Mammary epithelial cell (primary cell): Measurements from ENCODE around the gene AGAP1.

Experiments
- EZH2 ChIP-seq: IDR thresholded peaks from 2 replicates; pipeline ENCODE4 v1.6.1; 2012; ENCODE audit warnings: low read length, inconsistent platforms, borderline replicate concordance
- TF ChIP-seq, protein P1 (sequence below), 2 donors: IDR thresholded peaks in 1 of 2; conservative IDR thresholded peaks in 1 of 2; 2 replicates each; pipeline ENCODE4 v1.5.1; 2011 to 2012; ENCODE audit warnings: inconsistent platforms in 2 of 2, low read length in 2 of 2, mild to moderate bottlenecking in 2 of 2, control low read depth in 1 of 2, low read depth in 1 of 2; ENCODE audit not compliant: insufficient read depth in 1 of 2; ENCODE audit errors: extremely low read depth in 1 of 2

DNA sequence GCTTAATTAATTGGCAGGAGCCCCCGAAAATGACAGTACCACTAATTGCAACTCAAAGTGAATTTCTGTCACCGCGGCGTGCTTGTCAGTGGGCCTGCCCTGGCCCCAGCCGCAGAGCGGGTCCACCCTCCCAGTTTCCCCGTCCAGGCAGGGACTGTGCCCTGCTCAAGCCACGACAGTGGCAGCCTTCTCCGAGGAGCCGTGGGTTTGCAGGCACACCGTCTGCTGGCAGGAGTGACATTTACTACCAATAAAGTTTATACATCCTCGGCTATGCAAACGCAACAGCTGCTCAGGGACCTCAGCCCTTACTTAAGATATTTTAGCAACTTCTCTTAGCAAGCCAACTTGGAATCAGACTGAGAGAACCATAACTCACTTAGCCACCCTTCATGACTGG lies 561.6 kb downstream of the AGAP1 start:
- TF ChIP-seq, protein P1, sequence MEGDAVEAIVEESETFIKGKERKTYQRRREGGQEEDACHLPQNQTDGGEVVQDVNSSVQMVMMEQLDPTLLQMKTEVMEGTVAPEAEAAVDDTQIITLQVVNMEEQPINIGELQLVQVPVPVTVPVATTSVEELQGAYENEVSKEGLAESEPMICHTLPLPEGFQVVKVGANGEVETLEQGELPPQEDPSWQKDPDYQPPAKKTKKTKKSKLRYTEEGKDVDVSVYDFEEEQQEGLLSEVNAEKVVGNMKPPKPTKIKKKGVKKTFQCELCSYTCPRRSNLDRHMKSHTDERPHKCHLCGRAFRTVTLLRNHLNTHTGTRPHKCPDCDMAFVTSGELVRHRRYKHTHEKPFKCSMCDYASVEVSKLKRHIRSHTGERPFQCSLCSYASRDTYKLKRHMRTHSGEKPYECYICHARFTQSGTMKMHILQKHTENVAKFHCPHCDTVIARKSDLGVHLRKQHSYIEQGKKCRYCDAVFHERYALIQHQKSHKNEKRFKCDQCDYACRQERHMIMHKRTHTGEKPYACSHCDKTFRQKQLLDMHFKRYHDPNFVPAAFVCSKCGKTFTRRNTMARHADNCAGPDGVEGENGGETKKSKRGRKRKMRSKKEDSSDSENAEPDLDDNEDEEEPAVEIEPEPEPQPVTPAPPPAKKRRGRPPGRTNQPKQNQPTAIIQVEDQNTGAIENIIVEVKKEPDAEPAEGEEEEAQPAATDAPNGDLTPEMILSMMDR (conservative IDR thresholded peaks at IDR 0.05 in 1 of 2, IDR thresholded peaks at IDR 0.05 in 1 of 2; ENCODE audit: extremely low read depth in 1 of 2, insufficient read depth in 1 of 2, low read depth in 1 of 2, low read length in 2 of 2), result no peak
- no peak for TF ChIP-seq EZH2
